Muscle of leg (tissue), 11 donors: ENCODE measurements around the gene TTN. TPM values are rescaled to one million over a fixed set of nuclear protein-coding genes. Genes with fewer than 3 reads are reported as not detected.

Experiments used
- DNase-seq: peaks from one replicate; pipeline ENCODE4 v3.0.0; 2013
- H3K27ac ChIP-seq: one replicate; pipeline ENCODE4 v1.5.1; 2013; ENCODE audit warnings: mild to moderate bottlenecking, low read length, control low read depth
- H3K27me3 ChIP-seq: one replicate; pipeline ENCODE4 v1.6.1; 2013; ENCODE audit warnings: low read length; ENCODE audit not compliant: control insufficient read depth, insufficient read depth
- H3K36me3 ChIP-seq: one replicate; pipeline ENCODE4 v1.6.1; 2013; ENCODE audit warnings: low read length; ENCODE audit not compliant: control insufficient read depth, insufficient read depth
- H3K4me1 ChIP-seq: one replicate; pipeline ENCODE4 v1.6.1; 2013; ENCODE audit warnings: low read length; ENCODE audit not compliant: control insufficient read depth, insufficient read depth
- H3K4me3 ChIP-seq: one replicate; pipeline ENCODE4 v1.5.1; 2013; ENCODE audit warnings: low read length, control low read depth
- H3K9me3 ChIP-seq: replicated peaks from 2 replicates; pipeline ENCODE4 v1.6.1; 2013; ENCODE audit warnings: low read depth, low read length; ENCODE audit not compliant: control insufficient read depth
- WGBS: methylation state at CpG from one replicate; pipeline ENCODE4 v1.1.5; 2013; ENCODE audit warnings: missing lambda C conversion rate; ENCODE audit not compliant: insufficient coverage; 5-methylcytosine and 5-hydroxymethylcytosine counted together
- polyA plus RNA-seq, 8 donors: library from polyadenylated mRNA; unstranded; fragments of 120-200 nt; gene quantifications; one replicate each; pipeline versions ENCODE4 v1.2.1 to v1.2.3, GENCODE V29; 2013; ENCODE audit warnings: inconsistent platforms in 1 of 8, low replicate concordance in 1 of 8; ENCODE audit not compliant: insufficient read length in 8 of 8, insufficient read depth in 1 of 8
- total RNA-seq: library from RNA; stranded (reverse); fragments of 120-200 nt; gene quantifications from one replicate; pipeline ENCODE4 v1.2.4, GENCODE V29; 2013

TTN gene
- total and polyA plus RNA-seq, 9 donors: 105 to 1,236 (median 194) TPM

DNA sequence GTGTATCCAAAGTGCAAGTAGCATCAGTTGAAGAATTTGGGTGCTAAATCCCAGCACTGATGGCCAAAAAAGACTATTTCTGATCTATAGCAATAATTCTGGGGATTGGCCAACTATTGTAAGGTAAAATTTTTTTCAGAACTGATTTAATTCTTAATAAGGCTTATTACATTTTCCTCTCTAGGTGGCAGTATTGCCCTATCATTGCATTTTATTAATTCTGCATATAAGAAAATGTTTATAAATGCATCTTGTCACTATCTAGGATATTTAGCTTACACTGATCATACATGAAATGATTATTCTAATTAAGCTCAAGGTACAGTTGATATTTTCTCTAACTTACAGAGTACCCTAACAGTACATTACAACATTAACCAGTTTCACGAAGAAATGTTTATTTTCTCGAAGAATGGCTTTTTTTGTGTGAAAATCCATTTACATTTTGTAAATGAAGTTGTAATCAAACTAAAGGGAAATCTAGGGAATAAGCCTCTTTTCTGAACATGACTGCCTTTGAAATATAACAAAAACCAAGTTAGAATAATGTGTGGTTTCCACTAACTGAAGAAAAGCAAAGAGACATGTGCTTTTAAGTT lies 11.0 kb downstream of the TTN start:
- peaks cover 12% of the 10 kb centered on the region for H3K4me1 ChIP-seq
- H3K9me3 ChIP-seq: no peaks in the 10 kb centered on the region
- peaks cover 28% of the 10 kb centered on the region for H3K36me3 ChIP-seq
- H3K4me3 ChIP-seq: no peak overlapping the region
- no CpG with 5 or more reads among the region's 2 CpGs for WGBS
- H3K27me3 ChIP-seq: no peaks in the 10 kb centered on the region
- no peak overlapping the region for H3K27ac ChIP-seq
- peak; percentile 69 for DNase-seq

GRCh38 chr2:178787934-178788333 lies 19.3 kb downstream of the TTN start:
- Histone ChIP-seq H3K4me3 (no peak overlapping the region), H3K4me1 (peaks cover 4% of the 10 kb centered on the region), H3K27ac (no peak overlapping the region), H3K27me3 (no peaks in the 10 kb centered on the region), H3K36me3 (peaks cover 23% of the 10 kb centered on the region), H3K9me3 (no peaks in the 10 kb centered on the region)
- DNase-seq: no peak
- WGBS: no CpG with 5 or more reads among the region's 5 CpGs

DNA sequence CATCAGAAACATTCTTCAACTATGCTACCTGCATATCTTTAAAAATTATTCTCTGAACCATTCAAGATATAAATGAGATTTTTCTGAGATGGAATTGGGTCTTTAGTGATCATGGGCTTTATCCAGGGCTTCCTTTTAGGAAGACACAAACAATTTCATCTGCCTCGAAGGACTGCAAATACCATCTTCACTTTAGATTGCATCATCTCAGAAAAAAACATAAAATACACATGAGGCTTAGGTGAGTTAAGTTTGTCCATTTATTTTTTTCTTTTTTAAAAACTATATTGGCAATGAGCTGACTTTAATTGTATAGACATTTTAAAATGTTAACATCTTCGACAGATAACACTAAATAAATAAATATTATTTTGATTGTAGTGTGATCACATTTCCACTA lies 20.1 kb downstream of the TTN start:
- Histone ChIP-seq H3K4me1 (peaks cover 4% of the 10 kb centered on the region), H3K36me3 (peaks cover 26% of the 10 kb centered on the region), H3K27me3 (no peaks in the 10 kb centered on the region), H3K27ac (no peak overlapping the region), H3K4me3 (no peak overlapping the region), H3K9me3 (no peaks in the 10 kb centered on the region)
- WGBS: no CpG with 5 or more reads among the region's 2 CpGs
- DNase-seq: no peak

DNA sequence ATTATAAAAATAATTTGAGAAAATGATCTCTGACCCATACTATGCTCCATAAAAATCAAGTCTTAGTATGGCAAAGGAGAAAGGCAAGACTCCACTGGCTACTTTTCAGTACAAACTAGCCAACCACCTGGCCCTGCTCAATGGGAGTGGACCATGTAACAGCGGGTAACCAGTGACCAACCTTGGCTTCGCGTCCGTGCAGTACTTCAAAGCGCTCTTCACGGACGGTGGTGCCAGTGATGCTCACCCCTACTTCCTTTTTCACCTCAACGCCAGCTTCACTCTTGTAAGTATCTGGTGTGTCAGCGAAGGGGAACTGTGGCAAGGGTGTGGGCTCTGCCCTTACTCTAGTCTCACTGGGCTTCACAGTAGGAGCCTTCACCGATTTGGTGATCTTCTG lies 23.3 kb downstream of the TTN start:
- H3K27me3 ChIP-seq: no peaks in the 10 kb centered on the region
- peaks cover 4% of the 10 kb centered on the region for H3K4me1 ChIP-seq
- 92% methylated on average over 9 of the region's 10 CpGs for WGBS
- no peaks in the 10 kb centered on the region for H3K9me3 ChIP-seq
- no peak for DNase-seq
- peaks cover 23% of the 10 kb centered on the region for H3K36me3 ChIP-seq
- no peak overlapping the region for H3K4me3 ChIP-seq
- no peak overlapping the region for H3K27ac ChIP-seq

GRCh38 chr2:178782236-178782635 lies 25.0 kb downstream of the TTN start:
- no peak overlapping the region for H3K27ac ChIP-seq

GRCh38 chr2:178777577-178777976 lies 29.6 kb downstream of the TTN start:
- Histone ChIP-seq H3K9me3 (no peaks in the 10 kb centered on the region), H3K27ac (no peak overlapping the region), H3K36me3 (peaks cover 45% of the 10 kb centered on the region), H3K4me1 (peaks cover 2% of the 10 kb centered on the region), H3K27me3 (no peaks in the 10 kb centered on the region), H3K4me3 (no peak overlapping the region)
- DNase-seq: no peak
- WGBS: 69% methylated on average over 6 of the region's 7 CpGs

More at GRCh38 chr2:178782236-178782635, 25.0 kb downstream of the TTN start:
- WGBS: no CpG with 5 or more reads among the region's 7 CpGs
- H3K36me3 ChIP-seq: peaks cover 29% of the 10 kb centered on the region
- no peaks in the 10 kb centered on the region for H3K9me3 ChIP-seq
- H3K4me1 ChIP-seq: peaks cover 5% of the 10 kb centered on the region
- H3K27me3 ChIP-seq: no peaks in the 10 kb centered on the region
- H3K4me3 ChIP-seq: no peak overlapping the region
- no peak for DNase-seq

DNA sequence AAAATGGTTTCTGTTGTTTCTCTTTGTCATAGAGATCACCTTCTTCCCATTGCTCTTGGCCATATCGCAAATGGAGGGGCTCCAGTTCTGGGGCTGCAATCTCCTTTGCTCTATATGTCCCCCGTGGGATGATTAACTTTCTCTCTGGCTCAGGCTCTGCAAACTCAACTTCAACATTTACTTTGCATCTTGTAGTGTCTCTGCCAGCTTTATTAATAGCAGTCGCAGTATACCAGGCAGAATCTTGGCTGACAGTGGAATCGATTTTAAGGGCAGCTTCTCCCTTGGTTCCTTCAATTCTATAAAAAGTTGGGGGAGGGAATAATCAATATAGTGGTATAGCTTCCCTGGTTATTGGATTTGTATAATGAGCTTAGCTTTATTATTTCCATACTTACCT lies 30.5 kb downstream of the TTN start:
- DNase-seq: no peak
- no peaks in the 10 kb centered on the region for H3K27me3 ChIP-seq
- 80% methylated on average over 2 of the region's 4 CpGs for WGBS
- no peak overlapping the region for H3K4me3 ChIP-seq
- H3K4me1 ChIP-seq: peaks cover 2% of the 10 kb centered on the region
- H3K27ac ChIP-seq: no peak overlapping the region
- H3K9me3 ChIP-seq: no peaks in the 10 kb centered on the region
- peaks cover 38% of the 10 kb centered on the region for H3K36me3 ChIP-seq

DNA sequence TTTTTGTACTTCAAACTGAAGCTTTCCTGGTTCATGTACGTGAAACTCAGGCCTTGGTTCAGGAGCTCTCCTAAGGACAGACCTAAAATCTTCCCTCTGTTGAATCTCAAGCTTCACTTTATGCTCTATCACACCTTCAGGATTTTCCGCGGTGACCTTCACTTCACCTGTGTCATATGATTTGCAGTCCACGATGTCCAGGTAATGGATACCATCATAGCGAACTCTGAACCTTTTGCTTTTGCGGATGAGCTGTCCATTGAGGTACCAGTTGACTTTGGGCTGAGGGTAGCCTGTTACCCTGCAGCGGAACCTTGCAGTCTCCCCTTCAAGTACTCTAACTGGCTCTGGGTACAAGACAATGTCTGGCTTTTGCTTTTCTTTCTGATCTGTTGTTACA lies 31.2 kb downstream of the TTN start:
- H3K36me3 ChIP-seq: peaks cover 41% of the 10 kb centered on the region
- no peak overlapping the region for H3K27ac ChIP-seq
- peaks cover 3% of the 10 kb centered on the region for H3K4me1 ChIP-seq

GRCh38 chr2:178770518-178770917 lies 36.7 kb downstream of the TTN start:
- 100% methylated on average over 1 of the region's 2 CpGs for WGBS
- Histone ChIP-seq H3K4me3 (no peak overlapping the region), H3K27ac (no peak overlapping the region), H3K27me3 (no peaks in the 10 kb centered on the region), H3K4me1 (peaks cover 13% of the 10 kb centered on the region), H3K9me3 (no peaks in the 10 kb centered on the region), H3K36me3 (peaks cover 52% of the 10 kb centered on the region)
- no peak for DNase-seq

More for the DNA sequence above, 31.2 kb downstream of the TTN start:
- Histone ChIP-seq H3K4me3 (no peak overlapping the region), H3K9me3 (no peaks in the 10 kb centered on the region), H3K27me3 (no peaks in the 10 kb centered on the region)
- no peak for DNase-seq
- 97% methylated on average over 7 of the region's 7 CpGs for WGBS

DNA sequence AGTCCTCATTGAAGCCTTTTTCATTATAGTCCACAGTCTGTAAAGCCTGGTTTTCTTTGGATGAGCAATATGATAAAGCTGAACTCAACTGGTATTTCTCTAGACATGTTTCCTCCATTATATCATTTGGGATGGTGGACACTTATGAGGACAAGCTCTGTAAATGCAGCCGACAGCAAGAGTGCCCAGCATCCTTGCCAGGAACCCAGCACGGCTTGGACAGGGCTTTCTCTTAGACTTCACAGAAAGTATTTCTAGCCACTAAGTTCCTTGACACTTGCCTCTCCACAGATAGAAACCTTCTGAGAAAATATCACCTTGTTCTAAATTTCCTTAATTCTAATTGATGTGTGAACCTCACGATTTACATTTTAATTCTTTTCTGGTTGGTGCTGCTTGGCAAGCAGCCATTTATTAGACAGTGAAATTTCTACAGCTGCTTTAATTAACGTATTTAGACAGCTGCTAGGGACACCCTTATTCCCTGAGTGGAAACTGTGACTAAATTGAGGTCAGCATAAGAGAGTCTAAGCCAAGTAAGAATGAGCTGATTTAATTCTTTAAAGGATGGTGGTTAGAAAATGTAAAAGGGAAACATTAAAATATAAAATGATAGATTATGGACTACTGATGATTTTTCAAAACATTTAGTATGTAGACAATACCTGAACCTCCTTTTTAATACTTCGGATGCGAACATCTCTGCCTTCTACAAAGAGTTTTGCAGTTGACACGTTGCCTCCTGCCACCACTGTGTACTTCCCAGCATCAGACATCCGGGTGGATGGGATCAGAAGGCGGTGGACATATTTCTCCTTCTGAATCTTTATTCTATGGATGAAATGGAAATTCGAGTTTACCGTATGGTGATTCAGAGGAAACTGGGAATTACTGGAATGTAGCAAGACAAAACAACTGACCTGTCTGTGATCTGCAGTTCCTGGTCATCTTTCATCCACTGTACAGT lies 39.8 kb downstream of the TTN start:
- Histone ChIP-seq H3K9me3 (no peaks in the 10 kb centered on the region), H3K27me3 (no peaks in the 10 kb centered on the region), H3K36me3 (peaks cover 40% of the 10 kb centered on the region), H3K4me1 (peaks cover 17% of the 10 kb centered on the region), H3K27ac (peak overlapping the region; percentile 70), H3K4me3 (no peak overlapping the region)
- DNase-seq: peak; percentile 84
- WGBS: 100% methylated on average over 2 of the region's 11 CpGs
